HFFc6 (cell line): Measurements from ENCODE around the gene SCARB1. TPM values are rescaled to one million over a fixed set of nuclear protein-coding genes. Genes with fewer than 3 reads are reported as not detected.

Experiments used
- DNase-seq: peaks from one replicate; pipeline ENCODE4 v3.0.0-alpha.2; 2018
- H3K27ac Mint-ChIP-seq: 2 replicates; pipeline ENCODE4 v1.8.0; 2020; ENCODE audit warnings: mild to moderate bottlenecking, mixed read lengths
- H3K27me3 Mint-ChIP-seq: 2 replicates; pipeline ENCODE4 v1.8.0; 2021; ENCODE audit warnings: mild to moderate bottlenecking, moderate library complexity, mixed read lengths; ENCODE audit not compliant: insufficient read depth
- H3K36me3 Mint-ChIP-seq: 2 replicates; pipeline ENCODE4 v1.8.0; 2021; ENCODE audit warnings: low read depth, mixed read lengths
- H3K4me1 Mint-ChIP-seq: 2 replicates; pipeline ENCODE4 v1.8.0; 2020; ENCODE audit warnings: low read depth, mixed read lengths
- H3K4me3 Mint-ChIP-seq: 2 replicates; pipeline ENCODE4 v1.8.0; 2020; ENCODE audit warnings: mild to moderate bottlenecking, moderate library complexity, mixed read lengths
- H3K9me3 Mint-ChIP-seq: 2 replicates; pipeline ENCODE4 v1.8.0; 2020; ENCODE audit warnings: mild to moderate bottlenecking, mixed read lengths
- total RNA-seq, 6 experiments: library from RNA; stranded (reverse); fragmentation: NEBNext Ultra II Directional; extraction: Animal tissue kit (Norgen Biotek cat#: 25700); gene quantifications; 2 replicates in 1 of 6; 3 replicates in 5 of 6; pipeline ENCODE4 v1.2.3, GENCODE V29; 2021
- TF ChIP-seq, protein P1 (sequence below): fragments of 200-600 bp; sonication (generic); IDR thresholded peaks from 2 replicates; pipeline ENCODE4 v1.5.0; 2021; ENCODE audit warnings: antibody characterized with exemption, mild to moderate bottlenecking

SCARB1 gene
- total RNA-seq, 6 experiments from 2014 or later, result 34.8 to 46.3 (median 36.8) TPM

DNA sequence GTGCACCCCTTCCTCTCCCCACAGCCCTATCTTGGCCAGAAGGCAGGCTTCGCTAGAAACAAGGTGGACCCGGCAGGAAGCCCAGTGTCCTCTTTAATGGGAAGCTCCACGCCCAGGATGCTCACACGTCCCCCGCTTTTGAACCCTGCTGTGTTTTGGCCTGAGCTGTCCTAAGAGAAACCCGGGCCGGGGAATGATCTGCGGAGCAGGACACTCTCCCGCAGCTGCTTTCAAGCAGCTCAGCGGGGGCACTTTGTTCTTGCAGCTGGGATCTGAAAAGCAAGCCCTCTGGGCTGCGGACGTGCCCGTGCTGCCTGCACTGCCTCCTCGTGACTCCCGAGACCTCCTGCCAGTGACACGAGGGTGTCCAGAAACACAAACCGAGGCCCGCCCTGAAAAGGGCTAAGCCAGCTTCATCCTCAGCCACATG, 30.0 kb downstream of the SCARB1 start:
- Mint-ChIP-seq H3K9me3 (peaks cover 11% of the 10 kb centered on the region), H3K4me1 (peaks cover 80% of the 10 kb centered on the region), H3K27ac (peak overlapping the region; percentile 33; the same call in 1 of the 2 replicates), H3K4me3 (peak overlapping the region; percentile 10; the same call in 1 of the 2 replicates), H3K36me3 (peaks cover 11% of the 10 kb centered on the region), H3K27me3 (peaks cover 5% of the 10 kb centered on the region)
- no peak for DNase-seq
- TF ChIP-seq, protein P1, sequence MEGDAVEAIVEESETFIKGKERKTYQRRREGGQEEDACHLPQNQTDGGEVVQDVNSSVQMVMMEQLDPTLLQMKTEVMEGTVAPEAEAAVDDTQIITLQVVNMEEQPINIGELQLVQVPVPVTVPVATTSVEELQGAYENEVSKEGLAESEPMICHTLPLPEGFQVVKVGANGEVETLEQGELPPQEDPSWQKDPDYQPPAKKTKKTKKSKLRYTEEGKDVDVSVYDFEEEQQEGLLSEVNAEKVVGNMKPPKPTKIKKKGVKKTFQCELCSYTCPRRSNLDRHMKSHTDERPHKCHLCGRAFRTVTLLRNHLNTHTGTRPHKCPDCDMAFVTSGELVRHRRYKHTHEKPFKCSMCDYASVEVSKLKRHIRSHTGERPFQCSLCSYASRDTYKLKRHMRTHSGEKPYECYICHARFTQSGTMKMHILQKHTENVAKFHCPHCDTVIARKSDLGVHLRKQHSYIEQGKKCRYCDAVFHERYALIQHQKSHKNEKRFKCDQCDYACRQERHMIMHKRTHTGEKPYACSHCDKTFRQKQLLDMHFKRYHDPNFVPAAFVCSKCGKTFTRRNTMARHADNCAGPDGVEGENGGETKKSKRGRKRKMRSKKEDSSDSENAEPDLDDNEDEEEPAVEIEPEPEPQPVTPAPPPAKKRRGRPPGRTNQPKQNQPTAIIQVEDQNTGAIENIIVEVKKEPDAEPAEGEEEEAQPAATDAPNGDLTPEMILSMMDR, result no peak

DNA sequence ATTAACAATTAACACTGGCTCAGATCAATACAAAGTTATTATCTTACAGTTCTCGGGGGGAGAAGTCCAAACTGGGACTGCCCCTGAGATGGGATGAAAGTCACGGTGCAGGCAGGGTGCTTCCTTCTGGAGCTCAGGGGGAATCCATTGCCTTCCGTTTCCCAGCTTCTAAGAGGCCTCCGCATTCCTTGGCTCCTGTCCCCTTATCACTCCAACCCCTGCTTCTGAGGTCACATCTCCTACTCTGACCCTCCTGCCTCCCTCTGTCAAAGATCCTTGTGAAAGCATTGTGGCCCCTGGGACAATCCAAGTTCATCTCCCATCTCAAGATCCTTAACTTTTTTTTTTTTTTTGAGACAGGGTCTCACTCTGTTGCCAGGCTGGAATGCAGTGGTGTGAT, 30.8 kb downstream of the SCARB1 start:
- H3K36me3 Mint-ChIP-seq, result peaks cover 16% of the 10 kb centered on the region
- H3K9me3 Mint-ChIP-seq, result peaks cover 11% of the 10 kb centered on the region
- peak overlapping the region; percentile 2; the same call in 1 of the 2 replicates for H3K4me3 Mint-ChIP-seq
- 0 out of 2 replicates have a peak overlapping the region, but pooled peaks have one; percentile 14 for H3K27ac Mint-ChIP-seq
- peaks cover 8% of the 10 kb centered on the region for H3K27me3 Mint-ChIP-seq
- H3K4me1 Mint-ChIP-seq, result peaks cover 80% of the 10 kb centered on the region
- DNase-seq, result no peak
- TF ChIP-seq, protein P1, result no peak

DNA sequence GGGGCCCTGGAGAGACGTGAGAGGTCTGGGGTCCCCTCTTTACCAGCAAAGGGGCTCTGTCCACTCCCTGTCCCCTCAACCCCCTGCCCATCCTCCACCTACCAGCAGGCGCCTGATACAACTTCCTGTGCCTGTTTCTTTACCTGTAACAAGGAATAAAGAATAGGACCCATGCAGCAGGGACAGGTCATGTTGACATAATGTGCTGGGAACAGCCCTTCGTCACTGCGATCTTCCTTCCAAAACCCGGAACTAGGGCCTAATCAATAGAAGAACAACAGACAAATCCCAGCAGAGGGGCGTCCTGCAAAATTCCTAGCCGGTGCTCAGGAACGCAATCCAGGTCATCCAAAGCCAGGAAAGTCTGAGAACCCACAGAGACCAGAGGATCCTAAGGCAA, 32.1 kb downstream of the SCARB1 start:
- TF ChIP-seq, protein P1, result no peak

DNA sequence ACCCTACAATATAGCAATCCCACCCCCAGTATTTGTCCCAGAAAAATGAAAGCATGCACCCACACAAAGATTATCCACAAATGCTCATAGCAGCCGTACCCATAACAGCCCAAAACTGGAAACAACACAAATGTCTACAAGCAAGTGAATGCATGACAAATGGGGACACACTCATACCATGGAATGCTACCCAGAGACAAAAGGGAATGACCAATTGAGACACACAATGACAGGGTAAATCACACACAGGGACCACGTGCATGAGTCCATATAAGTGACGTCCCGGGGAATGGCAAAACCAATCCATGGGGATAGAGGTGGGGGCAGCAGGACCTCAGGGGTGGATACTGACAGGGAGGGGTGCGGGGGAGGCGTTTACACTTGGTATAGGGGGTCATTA, 33.4 kb downstream of the SCARB1 start:
- TF ChIP-seq, protein P1, result no peak
- H3K9me3 Mint-ChIP-seq, result peaks cover 11% of the 10 kb centered on the region
- no peak for DNase-seq
- peaks cover 68% of the 10 kb centered on the region for H3K4me1 Mint-ChIP-seq
- H3K27me3 Mint-ChIP-seq, result peaks cover 8% of the 10 kb centered on the region
- peaks cover 16% of the 10 kb centered on the region for H3K36me3 Mint-ChIP-seq
- H3K4me3 Mint-ChIP-seq, result no peak overlapping the region
- H3K27ac Mint-ChIP-seq, result peak overlapping the region; percentile 99; the same call in 1 of the 2 replicates

More for the DNA sequence above, 32.1 kb downstream of the SCARB1 start:
- Mint-ChIP-seq H3K4me1 (peaks cover 80% of the 10 kb centered on the region), H3K36me3 (peaks cover 16% of the 10 kb centered on the region), H3K9me3 (peaks cover 11% of the 10 kb centered on the region), H3K27ac (no peak overlapping the region), H3K27me3 (peaks cover 8% of the 10 kb centered on the region), H3K4me3 (no peak overlapping the region)
- DNase-seq, result no peak

DNA sequence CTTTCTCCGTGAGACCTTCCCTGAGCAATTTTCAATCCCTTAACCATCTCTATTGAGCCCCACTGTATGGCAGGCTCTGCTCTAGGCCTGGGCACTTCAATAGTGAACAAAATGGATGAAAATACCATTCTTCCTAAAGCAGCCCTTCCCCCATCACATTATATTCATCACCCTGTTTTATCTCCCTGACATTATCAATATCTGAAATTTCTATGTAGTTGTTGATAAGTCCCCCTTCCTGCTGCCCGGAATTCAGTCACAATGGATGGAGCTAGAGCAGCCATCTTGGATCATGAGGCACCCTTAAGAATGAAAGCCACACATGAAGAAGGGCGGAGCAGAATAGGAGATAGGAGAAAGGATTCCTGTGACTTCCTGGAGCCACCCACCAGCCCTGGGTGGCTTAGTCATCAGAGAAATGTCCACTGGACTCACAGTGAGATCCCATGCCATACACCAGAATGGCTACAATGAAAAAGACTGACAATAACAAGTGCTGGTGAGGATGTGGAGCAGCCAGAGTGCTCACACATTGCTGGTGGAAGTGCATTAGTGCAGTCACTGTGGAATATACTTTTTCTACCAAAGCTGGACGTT, 33.9 kb downstream of the SCARB1 start:
- TF ChIP-seq, protein P1, result peak; percentile 51; the same call in 1 of the 2 replicates
- no peak for DNase-seq
- peaks cover 63% of the 10 kb centered on the region for H3K4me1 Mint-ChIP-seq
- H3K27ac Mint-ChIP-seq, result peak overlapping the region; percentile 99
- peaks cover 16% of the 10 kb centered on the region for H3K36me3 Mint-ChIP-seq
- H3K9me3 Mint-ChIP-seq, result peaks cover 11% of the 10 kb centered on the region
- H3K4me3 Mint-ChIP-seq, result no peak overlapping the region
- H3K27me3 Mint-ChIP-seq, result peaks cover 8% of the 10 kb centered on the region
